RWPE1 (cell line): ENCODE results near the gene NPNT.

Experiments used
- CTCF ChIA-PET: fragments of 350-600 bp; sonication (Branson Sonifier 250); formaldehyde crosslinking; extraction: SDS; loops from one replicate; lab custom pipeline; 2021; lab: Yijun Ruan, JAX
- POLR2A ChIA-PET: fragments of 400-600 bp; formaldehyde crosslinking; extraction: SDS; loops from one replicate; lab custom pipeline; 2020; ENCODE audit warnings: antibody characterized with exemption; ENCODE audit not compliant: low non-redundant PET; lab: Yijun Ruan, JAX
- DNase-seq: peaks from one replicate; pipeline ENCODE4 v3.0.0; 2012; ENCODE audit warnings: low spot score
- H3K27ac ChIP-seq: fragments of 450-650 bp; 2 replicates; pipeline ENCODE4 v1.5.1; 2017
- TF ChIP-seq, protein P1 (sequence below): fragments of 450-650 bp; conservative IDR thresholded peaks from 2 replicates; pipeline ENCODE4 v1.5.1; 2017; ENCODE audit warnings: low read depth, mild to moderate bottlenecking

The NPNT gene

GRCh38 chr4:105990933-105991332 is 95.7 kb downstream of the NPNT start:
- POLR2A ChIA-PET = no interaction called here
- CTCF ChIA-PET = no interaction called here
- DNase-seq = peak; percentile 87
- TF ChIP-seq, protein P1, sequence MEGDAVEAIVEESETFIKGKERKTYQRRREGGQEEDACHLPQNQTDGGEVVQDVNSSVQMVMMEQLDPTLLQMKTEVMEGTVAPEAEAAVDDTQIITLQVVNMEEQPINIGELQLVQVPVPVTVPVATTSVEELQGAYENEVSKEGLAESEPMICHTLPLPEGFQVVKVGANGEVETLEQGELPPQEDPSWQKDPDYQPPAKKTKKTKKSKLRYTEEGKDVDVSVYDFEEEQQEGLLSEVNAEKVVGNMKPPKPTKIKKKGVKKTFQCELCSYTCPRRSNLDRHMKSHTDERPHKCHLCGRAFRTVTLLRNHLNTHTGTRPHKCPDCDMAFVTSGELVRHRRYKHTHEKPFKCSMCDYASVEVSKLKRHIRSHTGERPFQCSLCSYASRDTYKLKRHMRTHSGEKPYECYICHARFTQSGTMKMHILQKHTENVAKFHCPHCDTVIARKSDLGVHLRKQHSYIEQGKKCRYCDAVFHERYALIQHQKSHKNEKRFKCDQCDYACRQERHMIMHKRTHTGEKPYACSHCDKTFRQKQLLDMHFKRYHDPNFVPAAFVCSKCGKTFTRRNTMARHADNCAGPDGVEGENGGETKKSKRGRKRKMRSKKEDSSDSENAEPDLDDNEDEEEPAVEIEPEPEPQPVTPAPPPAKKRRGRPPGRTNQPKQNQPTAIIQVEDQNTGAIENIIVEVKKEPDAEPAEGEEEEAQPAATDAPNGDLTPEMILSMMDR = no peak
- peak overlapping the region; percentile 68 for H3K27ac ChIP-seq

DNA sequence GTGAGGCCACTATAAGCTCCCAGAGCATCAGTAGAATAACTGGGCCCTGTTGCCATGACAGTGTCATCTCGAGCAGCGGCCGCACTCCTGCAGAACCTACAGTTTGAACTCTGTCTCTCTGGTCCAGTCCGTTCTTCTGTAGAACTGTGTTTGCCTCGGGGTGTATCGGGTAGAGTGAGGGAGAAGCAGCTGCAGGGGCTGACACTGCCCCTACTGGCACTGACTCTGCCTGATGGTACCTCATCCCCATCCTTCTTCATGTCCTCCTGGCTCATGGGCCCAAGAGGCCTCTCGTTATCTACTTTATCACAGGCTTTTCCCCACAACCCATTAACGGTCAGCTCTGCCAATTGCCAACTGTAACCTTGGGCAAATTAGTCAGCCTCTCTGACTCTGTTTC is 96.5 kb downstream of the NPNT start:
- ChIA-PET CTCF (no interaction called here), POLR2A (no interaction called here)
- no peak for DNase-seq
- TF ChIP-seq, protein P1 = no peak
- H3K27ac ChIP-seq = no peak overlapping the region

DNA sequence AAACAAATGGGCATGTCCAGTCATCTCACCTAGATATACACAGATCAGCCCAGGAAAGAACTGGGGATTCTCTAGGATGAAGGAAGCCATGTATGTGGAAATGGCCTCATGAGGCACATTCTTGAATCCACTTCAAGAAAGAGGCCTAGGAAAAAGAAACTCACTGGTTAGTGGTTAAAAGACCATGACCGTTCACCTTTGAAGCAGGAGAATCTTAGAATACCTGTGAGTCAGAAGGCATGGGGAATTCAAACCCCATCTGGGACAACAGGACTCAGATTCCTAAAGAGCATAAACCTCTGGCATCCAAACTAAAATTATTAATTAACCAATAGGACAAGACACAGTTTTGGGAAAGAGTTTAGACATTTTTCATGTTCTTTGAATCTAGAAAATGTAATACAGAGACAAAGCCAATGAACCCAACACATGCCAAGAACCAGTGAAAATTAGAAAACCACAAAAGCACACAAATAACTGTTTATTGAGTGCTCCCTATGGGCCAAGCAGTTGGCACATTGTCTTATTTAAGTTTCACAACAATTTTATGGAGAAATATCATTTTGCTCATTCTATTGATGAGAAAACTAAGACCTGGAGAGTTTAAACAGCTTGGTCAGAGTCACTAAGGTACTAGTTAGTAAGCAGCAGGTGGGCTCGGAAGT is 97.5 kb downstream of the NPNT start:
- POLR2A ChIA-PET = no interaction called here
- TF ChIP-seq, protein P1 = no peak
- no peak for DNase-seq
- CTCF ChIA-PET = no interaction called here
- no peak overlapping the region for H3K27ac ChIP-seq

DNA sequence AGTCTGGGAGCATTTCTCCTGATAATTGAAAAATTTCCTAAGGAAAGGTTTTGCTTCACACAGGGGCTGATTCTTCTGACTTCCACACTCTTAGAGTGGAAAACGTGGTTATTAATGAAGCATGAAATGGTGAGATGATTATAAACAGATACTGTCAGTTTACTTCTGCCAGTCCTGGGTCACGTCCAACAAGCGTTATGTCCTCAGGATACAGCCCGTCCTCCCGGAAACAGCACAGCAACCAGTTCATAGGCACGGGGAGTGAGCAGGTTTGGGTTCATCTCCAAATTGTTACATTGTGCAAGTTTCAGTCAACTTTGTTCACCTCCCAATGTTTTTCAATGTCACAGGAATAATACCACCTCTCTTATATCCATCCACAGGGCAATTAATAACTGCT is 98.8 kb downstream of the NPNT start:
- CTCF ChIA-PET = no interaction called here

DNA sequence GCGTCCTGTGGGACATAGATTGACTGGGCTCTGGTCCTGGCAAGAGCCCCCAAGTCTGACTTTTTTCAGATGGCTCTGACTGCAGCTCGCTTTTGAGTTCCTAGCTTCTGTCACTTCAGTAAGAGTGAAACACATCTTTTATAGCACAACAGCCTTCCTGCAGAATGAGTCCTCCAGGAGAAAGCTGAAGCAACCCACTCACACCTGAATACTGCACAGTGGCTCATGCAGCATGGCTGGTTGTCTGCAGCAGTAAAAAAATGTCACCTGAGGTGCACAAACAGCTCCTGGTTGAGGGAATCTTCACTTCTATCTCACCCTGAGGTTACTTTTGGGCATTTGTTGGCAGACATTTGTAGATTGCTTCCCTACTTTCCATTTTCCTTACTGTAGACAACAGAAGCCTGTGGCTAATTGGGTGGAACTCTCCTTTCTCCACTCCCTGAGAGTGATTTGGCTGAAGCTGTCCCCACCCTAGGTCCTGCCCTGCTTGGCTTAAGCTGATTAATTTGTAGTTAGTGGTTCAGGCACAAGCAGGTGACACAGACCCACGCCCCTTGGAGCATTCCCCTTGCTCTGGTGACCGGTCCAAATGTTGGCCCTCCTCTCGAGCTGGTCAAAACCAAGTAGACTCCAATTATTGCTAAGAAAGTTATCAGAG is 99.7 kb downstream of the NPNT start:
- CTCF ChIA-PET = no interaction called here
- DNase-seq = no peak
- TF ChIP-seq, protein P1 = no peak
- POLR2A ChIA-PET = no interaction called here
- no peak overlapping the region for H3K27ac ChIP-seq

More for the DNA sequence above, 98.8 kb downstream of the NPNT start:
- DNase-seq = no peak
- POLR2A ChIA-PET = no interaction called here
- TF ChIP-seq, protein P1 = no peak
- no peak overlapping the region for H3K27ac ChIP-seq

GRCh38 chr4:105996845-105997244 is 101.6 kb downstream of the NPNT start:
- TF ChIP-seq, protein P1 = no peak
- no peak for DNase-seq
- H3K27ac ChIP-seq = no peak overlapping the region
- ChIA-PET POLR2A (no interaction called here), CTCF (no interaction called here)
